K562 (cell line): ENCODE data around the gene CCDC18. TPM values are rescaled to one million over a fixed set of nuclear protein-coding genes. Genes with fewer than 3 reads are reported as not detected.

Experiments
- DPF2 ChIP-seq: fragments of 450-650 bp; IDR thresholded peaks from 2 replicates; pipeline ENCODE4 v1.6.1; 2016
- E2F1 ChIP-seq: sonication (generic); formaldehyde crosslinking; IDR thresholded peaks from 2 replicates; pipeline ENCODE4 v1.8.1; 2023; ENCODE audit warnings: mild to moderate bottlenecking, missing genetic modification reagents, moderate library complexity
- KLF6 ChIP-seq: fragments of 250-450 bp; sonication (Bioruptor Pico); IDR thresholded peaks from 2 replicates; pipeline ENCODE4 v1.4.0; 2020; ENCODE audit warnings: mild to moderate bottlenecking, moderate library complexity, borderline replicate concordance
- NCOA1 ChIP-seq: fragments of 450-650 bp; IDR thresholded peaks from 2 replicates; pipeline ENCODE4 v1.6.1; 2016; ENCODE audit warnings: low read depth
- OTX1 ChIP-seq: fragments of 450-650 bp; formaldehyde crosslinking; IDR thresholded peaks from 2 replicates; pipeline ENCODE4 v1.4.0; 2022; ENCODE audit warnings: mild to moderate bottlenecking
- POLR3A ChIP-seq: IDR thresholded peaks from 2 replicates; pipeline ENCODE4 v1.6.1; 2011; ENCODE audit warnings: borderline replicate concordance, mild to moderate bottlenecking, moderate library complexity; ENCODE audit not compliant: insufficient read length, insufficient read depth; ENCODE audit errors: extremely low read depth
- USF1 ChIP-seq: sonication (generic); formaldehyde crosslinking; IDR thresholded peaks from 2 replicates; pipeline ENCODE4 v1.9.0; 2022; ENCODE audit warnings: mild to moderate bottlenecking, missing genetic modification reagents
- ZNF143 ChIP-seq: sonication (generic); formaldehyde crosslinking; IDR thresholded peaks from 2 replicates; pipeline ENCODE4 v1.9.0; 2022; ENCODE audit warnings: mild to moderate bottlenecking, missing genetic modification reagents
- ZNF217 ChIP-seq: sonication (generic); formaldehyde crosslinking; IDR thresholded peaks from 2 replicates; pipeline ENCODE4 v1.8.0; 2022; ENCODE audit warnings: mild to moderate bottlenecking, missing genetic modification reagents
- ZNF766 ChIP-seq: fragments of 200-800 bp; sonication (Bioruptor generic); conservative IDR thresholded peaks from 2 replicates; pipeline ENCODE4 v1.6.1; 2016; ENCODE audit warnings: missing genetic modification characterization, missing compliant biosample characterization
- polyA plus RNA-seq, 8 experiments: library from polyadenylated mRNA; depleted of rRNA in 4 of 8; stranded (reverse) in 5 of 8; unstranded in 3 of 8; fragments of >200 nt; fragmentation: Nextera tagmentation in 2 of 8; fragmentation: Illumina TruSeq in 1 of 8; extraction: Ambion mirVana in 2 of 8; extraction: Trizol in 1 of 8; gene quantifications; 2 replicates each; pipeline versions ENCODE4 v1.2.1 to v1.2.3, GENCODE V29; 2011 to 2014; ENCODE audit warnings: inconsistent platforms in 1 of 8, missing spikeins in 1 of 8
- total RNA-seq, 7 experiments: library from RNA; depleted of rRNA in 6 of 7; stranded (reverse); fragments of >200 nt in 6 of 7; fragmentation: Illumina TruSeq in 2 of 7; extraction: Trizol in 2 of 7; gene quantifications; 2 replicates each; pipeline versions ENCODE4 v1.2.1 to v1.2.3, GENCODE V29; 2011 to 2021; ENCODE audit warnings: low replicate concordance in 1 of 7

CCDC18 gene
- total and polyA plus RNA-seq, 9 of the 15 experiments (the other 6 are each of a cell fraction or from before 2014, with no cell fraction given), result 19.5 to 34.2 (median 24.3) TPM

GRCh38 chr1:93180723-93181613 is at the start of gene CCDC18 (continued):
- 0 out of 2 replicates have a peak, but pooled peaks have one; percentile 14 for TF ChIP-seq E2F1 (CRISPR knock-in tag)
- TF ChIP-seq USF1 (CRISPR knock-in tag), result peak; percentile 5; the same call in 1 of the 2 replicates
- peak; percentile 53 for TF ChIP-seq ZNF766 (CRISPR knock-in tag)
- TF ChIP-seq NCOA1, result 0 out of 2 replicates have a peak, but pooled peaks have one; percentile 23
- TF ChIP-seq DPF2, result peak; percentile 54
- no peak for TF ChIP-seq KLF6 (CRISPR knock-in tag)
- no peak for TF ChIP-seq POLR3A
- no peak for TF ChIP-seq ZNF217 (CRISPR knock-in tag)
- peak; percentile 62; the same call in 1 of the 2 replicates for TF ChIP-seq ZNF143 (CRISPR knock-in tag)
- no peak for TF ChIP-seq OTX1 (CRISPR knock-in tag)
